Anterior cingulate cortex (tissue), 58 donors: ENCODE data around the gene CEP63.

ENCODE experiments used
- DNase-seq, 58 donors: peaks; one replicate each; lab custom pipeline; 2025; lab: John Stamatoyannopoulos, UW

The CEP63 gene

GRCh38 chr3:134464689-134465365 is 21.0 kb upstream of the CEP63 start:
- no peak for DNase-seq

- no peak for DNase-seq
Observed at GRCh38 chr3:134466331-134466730, 19.5 kb upstream of the CEP63 start.

- DNase-seq: no peak
Observed at GRCh38 chr3:134468519-134468918, 17.3 kb upstream of the CEP63 start.

GRCh38 chr3:134471521-134472193 is 14.2 kb upstream of the CEP63 start:
- DNase-seq: no peak

- DNase-seq: no peak
Observed at GRCh38 chr3:134472831-134473230, 13.0 kb upstream of the CEP63 start.

- DNase-seq: peak in 49 of 58 donors; percentile 9 to 89 (median 49)
Observed at GRCh38 chr3:134473868-134474546, 11.8 kb upstream of the CEP63 start.

GRCh38 chr3:134474956-134475355 is 10.9 kb upstream of the CEP63 start:
- DNase-seq: no peak

GRCh38 chr3:134476306-134476705 is 9.6 kb upstream of the CEP63 start:
- no peak for DNase-seq

- no peak for DNase-seq
Observed at GRCh38 chr3:134477002-134477401, 8.9 kb upstream of the CEP63 start.

GRCh38 chr3:134477938-134478337 is 7.9 kb upstream of the CEP63 start:
- DNase-seq: no peak

GRCh38 chr3:134480546-134480945 is 5.3 kb upstream of the CEP63 start:
- no peak for DNase-seq

- no peak for DNase-seq
Observed at GRCh38 chr3:134481166-134481565, 4.7 kb upstream of the CEP63 start.

- DNase-seq: no peak
Observed at GRCh38 chr3:134482622-134483021, 3.2 kb upstream of the CEP63 start.

GRCh38 chr3:134483195-134483900 is 2.5 kb upstream of the CEP63 start:
- no peak for DNase-seq

- DNase-seq: no peak
Observed at GRCh38 chr3:134485075-134485717, 661 bp upstream of the CEP63 start.

GRCh38 chr3:134486577-134487041 is 752 bp downstream of the CEP63 start:
- DNase-seq: peak in 2 of 58 donors; percentile 37 to 56

GRCh38 chr3:134487406-134487805 is 1.5 kb downstream of the CEP63 start:
- DNase-seq: peak in 1 of 58 donors; percentile 15

- no peak for DNase-seq
Observed at GRCh38 chr3:134494495-134494894, 8.6 kb downstream of the CEP63 start.

GRCh38 chr3:134495980-134496379 is 10.1 kb downstream of the CEP63 start:
- no peak for DNase-seq

GRCh38 chr3:134496471-134497071 is 10.7 kb downstream of the CEP63 start:
- DNase-seq: no peak
